ENCODE results near the gene TCEA2. TPM values are rescaled to one million over a fixed set of nuclear protein-coding genes. Genes with fewer than 3 reads are reported as not detected.

TCEA2 gene
- total and polyA plus RNA-seq, 2 of the 13 experiments (the other 11 are each of a cell fraction or from before 2014, with no cell fraction given): 28.1 to 33.7 TPM

GRCh38 chr20:64036346-64037198, 26.4 kb upstream of the TCEA2 start (continued):
- TF ChIP-seq ZFP37 (CRISPR knock-in tag; IDR thresholded peaks at IDR 0.05; ENCODE audit: borderline replicate concordance) (0 out of 2 replicates have a peak, but pooled peaks have one; percentile 35), IRX3 (CRISPR knock-in tag; IDR thresholded peaks at IDR 0.05; ENCODE audit: borderline replicate concordance, low read depth) (no peak), AFF4 (CRISPR knock-in tag; IDR thresholded peaks at IDR 0.05) (no peak; the same call in none of the 2 replicates), ARNTL (CRISPR knock-in tag; IDR thresholded peaks at IDR 0.05) (no peak), ZNF329 (CRISPR knock-in tag; IDR thresholded peaks at IDR 0.05; ENCODE audit: low read depth) (no peak), ZNF530 (CRISPR knock-in tag; IDR thresholded peaks at IDR 0.05; ENCODE audit: low read depth) (no peak), KDM1A (CRISPR knock-in tag; IDR thresholded peaks at IDR 0.05) (no peak), ZNF354B (CRISPR knock-in tag; IDR thresholded peaks at IDR 0.05) (no peak), HOXA5 (CRISPR knock-in tag; IDR thresholded peaks at IDR 0.05) (0 out of 2 replicates have a peak, but pooled peaks have one; percentile 15), NCOA2 (CRISPR knock-in tag; IDR thresholded peaks at IDR 0.05) (no peak; the same call in 1 of the 2 replicates), THAP11 (CRISPR knock-in tag; IDR thresholded peaks at IDR 0.05) (peak; percentile 12; the same call in 1 of the 2 replicates), FOXK1 (CRISPR knock-in tag; IDR thresholded peaks at IDR 0.05; ENCODE audit: borderline replicate concordance, low read depth) (no peak)
- TF ChIP-seq, protein P1, sequence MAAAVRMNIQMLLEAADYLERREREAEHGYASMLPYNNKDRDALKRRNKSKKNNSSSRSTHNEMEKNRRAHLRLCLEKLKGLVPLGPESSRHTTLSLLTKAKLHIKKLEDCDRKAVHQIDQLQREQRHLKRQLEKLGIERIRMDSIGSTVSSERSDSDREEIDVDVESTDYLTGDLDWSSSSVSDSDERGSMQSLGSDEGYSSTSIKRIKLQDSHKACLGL (CRISPR knock-in tag; IDR thresholded peaks at IDR 0.05): peak; percentile 79
- TF ChIP-seq, protein P2, sequence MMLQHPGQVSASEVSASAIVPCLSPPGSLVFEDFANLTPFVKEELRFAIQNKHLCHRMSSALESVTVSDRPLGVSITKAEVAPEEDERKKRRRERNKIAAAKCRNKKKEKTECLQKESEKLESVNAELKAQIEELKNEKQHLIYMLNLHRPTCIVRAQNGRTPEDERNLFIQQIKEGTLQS (CRISPR knock-in tag; IDR thresholded peaks at IDR 0.05): 0 out of 2 replicates have a peak, but pooled peaks have one; percentile 19
- TF ChIP-seq, protein P3, sequence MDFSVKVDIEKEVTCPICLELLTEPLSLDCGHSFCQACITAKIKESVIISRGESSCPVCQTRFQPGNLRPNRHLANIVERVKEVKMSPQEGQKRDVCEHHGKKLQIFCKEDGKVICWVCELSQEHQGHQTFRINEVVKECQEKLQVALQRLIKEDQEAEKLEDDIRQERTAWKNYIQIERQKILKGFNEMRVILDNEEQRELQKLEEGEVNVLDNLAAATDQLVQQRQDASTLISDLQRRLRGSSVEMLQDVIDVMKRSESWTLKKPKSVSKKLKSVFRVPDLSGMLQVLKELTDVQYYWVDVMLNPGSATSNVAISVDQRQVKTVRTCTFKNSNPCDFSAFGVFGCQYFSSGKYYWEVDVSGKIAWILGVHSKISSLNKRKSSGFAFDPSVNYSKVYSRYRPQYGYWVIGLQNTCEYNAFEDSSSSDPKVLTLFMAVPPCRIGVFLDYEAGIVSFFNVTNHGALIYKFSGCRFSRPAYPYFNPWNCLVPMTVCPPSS (IDR thresholded peaks at IDR 0.05): no peak
- TF ChIP-seq, protein P4, sequence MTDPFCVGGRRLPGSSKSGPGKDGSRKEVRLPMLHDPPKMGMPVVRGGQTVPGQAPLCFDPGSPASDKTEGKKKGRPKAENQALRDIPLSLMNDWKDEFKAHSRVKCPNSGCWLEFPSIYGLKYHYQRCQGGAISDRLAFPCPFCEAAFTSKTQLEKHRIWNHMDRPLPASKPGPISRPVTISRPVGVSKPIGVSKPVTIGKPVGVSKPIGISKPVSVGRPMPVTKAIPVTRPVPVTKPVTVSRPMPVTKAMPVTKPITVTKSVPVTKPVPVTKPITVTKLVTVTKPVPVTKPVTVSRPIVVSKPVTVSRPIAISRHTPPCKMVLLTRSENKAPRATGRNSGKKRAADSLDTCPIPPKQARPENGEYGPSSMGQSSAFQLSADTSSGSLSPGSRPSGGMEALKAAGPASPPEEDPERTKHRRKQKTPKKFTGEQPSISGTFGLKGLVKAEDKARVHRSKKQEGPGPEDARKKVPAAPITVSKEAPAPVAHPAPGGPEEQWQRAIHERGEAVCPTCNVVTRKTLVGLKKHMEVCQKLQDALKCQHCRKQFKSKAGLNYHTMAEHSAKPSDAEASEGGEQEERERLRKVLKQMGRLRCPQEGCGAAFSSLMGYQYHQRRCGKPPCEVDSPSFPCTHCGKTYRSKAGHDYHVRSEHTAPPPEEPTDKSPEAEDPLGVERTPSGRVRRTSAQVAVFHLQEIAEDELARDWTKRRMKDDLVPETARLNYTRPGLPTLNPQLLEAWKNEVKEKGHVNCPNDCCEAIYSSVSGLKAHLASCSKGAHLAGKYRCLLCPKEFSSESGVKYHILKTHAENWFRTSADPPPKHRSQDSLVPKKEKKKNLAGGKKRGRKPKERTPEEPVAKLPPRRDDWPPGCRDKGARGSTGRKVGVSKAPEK (CRISPR knock-in tag; IDR thresholded peaks at IDR 0.05; ENCODE audit: borderline replicate concordance): no peak
